GM11168 (cell line): ENCODE data around the gene NUB1.

Experiments
- in situ Hi-C: fragments of 300-500 bp; cut with MboI; formaldehyde crosslinking; loops from one replicate; pipeline ENCODE4 v1.12.0; 2022; ENCODE audit warnings: low sequenced_read_pairs; ENCODE audit not compliant: unreplicated experiment

NUB1 gene

DNA sequence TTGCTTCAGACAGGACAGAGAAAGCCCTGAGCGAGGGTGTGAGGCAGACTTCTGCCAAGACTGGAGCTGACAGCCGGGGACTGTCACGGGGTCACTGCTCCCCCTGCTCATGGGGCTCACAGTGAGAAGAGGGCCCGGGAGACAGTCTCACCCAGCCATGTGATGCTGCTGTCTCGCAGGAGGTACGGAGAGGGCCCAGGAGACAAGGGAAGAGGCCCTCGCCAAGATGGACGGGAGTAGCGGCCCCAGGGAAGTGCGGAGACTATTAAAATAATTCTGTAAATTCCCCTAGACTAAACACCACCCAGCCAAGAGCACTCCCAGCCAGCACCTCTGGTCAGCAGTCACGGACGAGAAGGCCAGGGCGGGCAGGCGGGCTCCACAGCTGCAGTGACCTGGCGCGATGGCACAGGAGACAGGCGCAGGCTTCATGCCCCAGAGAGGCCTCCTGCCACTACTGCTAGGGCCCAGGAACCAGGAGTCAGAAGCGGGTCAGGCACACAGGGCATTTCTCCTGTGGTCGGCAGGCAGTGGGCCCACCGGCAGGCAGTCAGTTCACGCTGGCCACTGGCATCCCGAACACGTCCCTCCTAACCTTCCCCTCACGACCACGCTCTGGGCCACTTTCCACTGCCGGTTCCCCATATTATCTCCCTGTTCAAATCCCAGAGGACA is 44.2 kb downstream of the NUB1 start:
- in situ Hi-C loops, result no loop called here

DNA sequence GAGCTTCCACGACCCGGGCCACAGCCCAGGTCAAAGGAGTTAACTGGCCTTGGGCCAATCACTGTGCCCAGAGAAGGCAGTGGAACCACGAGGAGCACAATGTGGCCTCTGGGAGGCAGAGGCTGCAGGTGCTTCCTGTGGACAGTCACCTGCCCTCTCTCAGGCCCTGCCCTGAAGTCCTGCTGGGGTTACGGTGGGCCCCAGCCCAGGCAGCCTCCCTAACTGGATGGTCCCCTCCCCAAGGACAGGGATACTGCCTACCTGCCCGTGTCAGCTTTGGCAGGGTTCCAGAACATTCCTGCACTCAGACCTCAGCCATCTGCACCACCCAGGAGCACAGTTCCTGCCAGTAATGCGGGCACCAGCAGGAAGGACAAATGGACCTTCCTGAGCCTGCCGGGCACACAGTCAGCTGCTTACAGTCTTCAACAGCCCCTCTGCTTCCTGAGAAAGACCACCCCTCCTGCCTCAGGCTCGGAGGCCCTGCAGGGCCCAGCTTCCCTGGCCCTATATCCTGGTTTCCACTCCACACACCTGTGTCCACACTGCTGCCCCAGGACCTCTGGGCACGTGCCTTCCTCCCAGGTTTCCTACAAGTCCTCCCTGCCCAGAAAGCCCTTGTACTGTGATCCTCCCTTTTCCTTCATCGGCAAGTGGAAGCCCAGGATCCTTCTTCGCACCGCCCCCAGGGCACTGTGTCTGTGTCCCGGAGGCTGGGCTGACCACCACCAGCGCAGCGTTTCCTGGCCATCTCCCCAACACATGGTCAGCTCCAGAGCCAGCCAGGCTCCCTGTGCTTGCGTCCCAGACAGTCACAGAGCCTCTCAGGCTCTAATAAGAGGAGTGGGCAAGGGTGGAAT is 44.9 kb downstream of the NUB1 start:
- in situ Hi-C loops, result no loop called here

DNA sequence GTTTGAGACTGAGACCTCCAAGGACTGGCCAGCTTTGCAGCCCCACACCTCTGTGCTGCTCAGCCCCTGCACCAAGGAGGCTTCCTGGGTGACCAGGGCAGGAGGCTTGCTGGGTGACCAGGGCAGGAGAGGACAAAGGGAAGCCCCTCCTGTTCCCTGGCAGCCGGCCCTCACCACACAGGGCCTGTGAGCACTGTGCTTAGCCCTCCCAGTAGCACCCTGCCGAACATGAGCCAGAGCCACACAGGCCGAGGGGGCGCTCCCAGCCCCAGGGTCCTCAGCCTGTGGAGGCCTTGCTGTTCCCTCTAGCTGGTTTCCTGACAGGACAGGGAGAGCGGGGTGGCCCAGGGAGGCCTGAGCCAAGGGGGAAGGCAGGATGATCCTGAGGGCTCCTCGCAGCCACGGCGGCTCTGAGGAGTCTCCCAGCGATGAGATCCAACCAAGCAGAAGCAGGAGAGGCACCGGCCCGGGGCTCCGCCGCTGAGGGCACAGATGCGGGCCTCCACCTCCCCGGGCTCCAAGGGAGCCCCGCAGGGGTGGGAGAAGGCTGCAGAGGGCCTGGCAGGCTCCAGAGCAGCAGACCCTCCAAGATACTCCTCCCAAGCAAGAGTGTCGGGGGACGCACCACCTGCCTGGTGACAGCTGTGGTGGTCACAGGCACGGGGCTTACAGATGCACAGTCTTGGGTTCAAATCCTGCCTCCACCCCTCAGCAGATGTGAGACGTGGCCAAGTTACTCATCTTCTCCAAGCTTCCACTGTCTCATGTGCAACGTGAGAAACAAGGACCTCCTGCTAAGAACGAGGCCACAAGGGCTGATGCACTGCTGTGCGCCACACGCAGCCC is 45.8 kb downstream of the NUB1 start:
- in situ Hi-C loops, result no loop called here

DNA sequence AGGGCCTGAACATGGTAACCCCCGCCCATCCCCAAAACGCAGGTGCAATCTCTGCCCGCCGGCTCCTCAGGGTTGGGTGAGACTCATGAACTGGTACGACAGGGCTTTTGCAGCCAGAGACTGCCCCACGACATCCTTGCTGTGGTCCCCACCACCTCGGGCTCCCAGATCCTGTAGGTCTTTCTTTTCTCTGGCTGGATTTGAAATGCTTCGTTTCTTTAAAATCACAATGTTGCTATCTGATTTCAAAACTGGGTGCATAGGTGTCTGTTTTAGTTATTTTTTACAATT is 46.3 kb downstream of the NUB1 start:
- in situ Hi-C loops, result no loop called here

DNA sequence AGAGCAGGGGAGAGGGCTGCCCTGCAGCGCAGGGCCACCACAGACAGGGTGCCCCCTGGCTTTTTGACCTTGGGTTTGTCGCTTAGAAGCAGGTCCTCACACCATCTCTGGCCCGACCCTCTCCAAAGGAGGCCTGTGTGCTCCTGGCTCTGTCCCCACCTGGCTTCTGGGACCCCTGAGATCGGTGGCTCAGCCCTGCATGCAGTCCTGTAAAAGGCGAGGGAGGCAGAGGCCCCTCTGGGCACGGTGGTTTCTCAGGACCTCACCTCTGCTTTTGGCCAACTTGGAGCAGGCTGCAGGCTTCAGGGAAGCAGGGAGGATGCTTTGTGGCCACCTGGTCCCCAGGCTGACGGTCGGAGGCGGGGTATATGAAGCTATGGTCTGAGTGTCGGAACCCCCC is 46.8 kb downstream of the NUB1 start:
- in situ Hi-C loops, result no loop called here

DNA sequence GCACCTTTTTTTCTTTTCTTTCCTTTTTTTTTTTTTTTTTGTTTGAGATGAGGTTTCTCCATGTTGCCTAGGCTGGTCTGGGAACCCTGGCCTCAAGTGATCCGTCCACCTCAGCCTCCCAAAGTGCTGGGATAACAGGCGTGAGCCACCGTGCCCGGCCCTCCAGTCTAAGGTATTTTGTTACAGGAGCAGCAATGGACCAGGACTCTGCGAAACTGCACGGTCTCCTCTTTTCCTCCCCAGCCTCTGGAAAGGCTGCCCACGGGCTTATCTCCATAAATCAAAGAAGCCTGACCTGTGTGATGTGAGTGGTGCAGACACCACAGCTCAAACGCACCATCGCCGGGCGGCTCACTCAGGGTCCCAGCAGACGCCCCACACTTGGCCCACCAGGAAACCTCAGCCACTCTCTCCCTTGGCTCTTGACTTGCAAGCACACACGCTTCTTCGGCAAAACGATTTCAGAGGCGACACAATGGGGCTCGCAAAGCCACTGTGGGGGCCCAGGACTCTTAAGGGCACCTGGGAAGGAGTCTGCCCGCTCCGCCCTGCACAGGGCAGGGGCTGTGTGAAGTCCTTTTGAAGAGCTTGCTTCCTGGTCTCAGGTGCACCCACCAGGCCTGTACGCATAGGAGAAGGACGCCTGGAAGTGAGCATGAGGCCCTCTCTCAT is 47.6 kb downstream of the NUB1 start:
- in situ Hi-C loops, result no loop called here

DNA sequence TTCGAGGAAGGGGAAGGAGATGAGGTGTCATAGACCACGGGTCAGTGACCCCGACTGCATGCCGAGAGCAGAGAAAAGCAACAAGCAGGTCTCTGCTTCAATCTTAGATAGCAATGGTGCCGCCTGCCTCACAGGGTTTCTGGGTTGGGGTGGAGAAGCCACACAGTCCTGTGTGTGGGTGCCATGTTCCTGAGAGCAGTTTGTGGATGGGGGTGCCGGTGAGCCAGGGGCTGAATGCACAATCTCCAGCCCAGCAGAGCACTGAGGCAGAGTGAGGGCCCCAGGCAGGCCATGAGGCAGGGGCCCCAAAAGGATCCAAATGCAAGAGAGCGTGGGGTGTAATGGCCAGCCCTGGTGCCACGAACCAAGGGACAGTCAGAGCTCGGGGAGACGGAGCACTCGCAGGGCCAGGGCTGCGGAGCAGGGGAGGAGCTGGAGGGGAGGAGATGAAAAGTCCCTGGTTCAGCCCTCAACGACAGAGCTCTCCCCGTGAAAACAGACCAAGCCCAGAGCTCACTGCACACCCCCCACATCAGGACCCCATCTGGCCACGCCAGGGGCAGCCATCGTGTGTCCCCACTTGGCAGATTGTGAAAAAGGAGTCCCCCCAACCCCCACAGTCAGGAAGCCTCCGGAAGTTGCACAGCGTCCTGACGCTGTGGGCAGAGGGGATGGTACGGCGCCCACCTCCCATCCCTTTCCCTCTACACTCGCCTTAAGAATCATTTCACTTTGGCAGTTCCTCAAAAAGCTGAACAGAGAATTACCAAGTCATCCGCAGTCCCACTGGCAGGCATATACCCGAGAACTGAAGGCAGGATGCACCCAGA is 48.4 kb downstream of the NUB1 start:
- in situ Hi-C loops, result no loop called here

DNA sequence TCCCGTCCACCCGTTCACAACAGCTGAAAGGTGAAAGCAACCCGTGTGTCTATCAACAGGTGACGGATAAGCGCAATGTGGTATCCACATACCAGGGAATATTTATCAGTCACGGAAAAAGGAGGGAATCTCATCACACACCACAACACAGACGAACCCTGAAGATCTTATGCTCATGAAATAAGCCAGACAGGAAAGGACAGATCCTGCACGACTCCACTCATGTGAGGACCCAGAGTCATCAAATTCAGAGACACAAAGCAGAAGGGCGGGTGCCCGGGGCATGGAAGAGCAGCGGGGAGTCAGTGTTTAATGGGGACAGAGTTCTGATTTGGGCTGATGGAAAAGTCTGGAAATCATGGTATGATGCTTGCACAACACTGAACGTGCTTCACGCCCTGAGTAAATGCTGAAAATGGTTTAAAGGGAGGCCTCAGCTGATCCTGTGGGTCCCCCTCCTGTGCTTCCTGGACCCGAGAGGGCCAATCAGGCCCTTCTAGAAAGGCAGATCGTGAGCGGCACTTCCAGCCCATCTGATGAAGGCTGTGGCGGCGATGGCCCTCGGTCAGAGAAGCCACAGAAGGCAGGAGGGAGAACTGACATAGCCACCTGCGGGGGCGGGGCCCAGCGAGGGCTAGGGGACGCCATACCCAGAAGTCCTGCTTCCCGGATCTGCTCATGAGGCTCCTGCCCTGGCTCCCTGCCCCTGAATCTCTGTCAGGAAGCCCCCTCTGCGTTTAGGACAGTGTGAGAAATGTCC is 49.2 kb downstream of the NUB1 start:
- in situ Hi-C loops, result no loop called here

DNA sequence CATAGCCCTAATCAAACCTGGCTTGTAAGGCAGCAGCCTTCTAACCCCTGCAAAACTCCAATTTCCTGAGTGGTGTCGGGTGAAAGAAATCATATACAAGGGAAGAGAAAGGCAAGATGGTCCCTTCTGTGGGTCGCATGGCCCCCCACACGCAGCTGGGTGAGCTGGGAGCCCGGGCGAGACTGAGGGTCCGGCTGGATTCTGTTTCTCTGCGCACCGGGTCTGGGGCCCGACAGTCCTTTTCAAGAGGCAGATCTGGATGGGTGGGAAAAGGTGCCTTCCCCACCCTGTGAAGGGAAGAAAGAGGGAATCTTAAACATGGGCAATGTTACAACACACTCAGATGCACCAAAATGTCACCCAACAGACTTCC is 49.7 kb downstream of the NUB1 start:
- in situ Hi-C loops, result no loop called here

DNA sequence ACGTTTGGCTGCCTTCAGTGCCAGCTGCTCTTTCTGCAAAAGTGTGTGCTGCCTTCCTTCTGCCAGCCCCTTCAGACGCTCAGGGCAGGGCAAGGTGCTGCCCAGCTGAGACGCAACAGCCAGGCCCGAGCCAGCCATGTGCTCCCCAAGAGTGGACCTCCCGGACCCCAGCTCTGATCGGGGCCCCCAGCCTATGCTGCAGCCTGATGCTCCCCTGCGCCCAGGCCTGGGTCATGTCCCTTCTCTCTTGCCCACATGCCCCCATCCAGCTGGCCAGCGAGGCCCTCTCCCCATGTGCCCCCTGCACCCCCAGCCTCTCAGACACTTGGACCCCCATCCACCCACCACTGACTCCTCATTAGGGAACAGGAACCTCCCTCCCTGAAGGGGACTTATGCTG is 50.4 kb downstream of the NUB1 start:
- in situ Hi-C loops, result no loop called here

DNA sequence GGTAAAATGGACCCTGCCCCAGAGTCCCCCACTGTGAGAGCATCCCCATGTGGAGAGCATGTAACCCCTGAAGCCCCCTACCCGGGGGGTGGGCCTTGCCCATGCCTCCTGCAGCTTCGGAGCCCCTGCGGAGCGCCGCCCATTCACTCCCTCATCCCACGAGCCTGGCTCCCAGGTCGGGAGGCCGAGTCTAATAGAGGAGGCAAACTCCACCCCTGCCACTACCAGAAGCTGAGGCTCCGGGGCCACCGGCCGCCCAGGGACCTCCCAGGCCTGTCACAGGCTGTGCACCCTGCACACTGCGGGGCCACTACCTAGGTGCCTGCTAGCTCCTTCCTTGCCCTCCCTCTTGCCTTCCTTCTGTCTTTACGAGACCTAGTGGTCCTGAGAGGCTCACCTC is 50.8 kb downstream of the NUB1 start:
- in situ Hi-C loops, result no loop called here

DNA sequence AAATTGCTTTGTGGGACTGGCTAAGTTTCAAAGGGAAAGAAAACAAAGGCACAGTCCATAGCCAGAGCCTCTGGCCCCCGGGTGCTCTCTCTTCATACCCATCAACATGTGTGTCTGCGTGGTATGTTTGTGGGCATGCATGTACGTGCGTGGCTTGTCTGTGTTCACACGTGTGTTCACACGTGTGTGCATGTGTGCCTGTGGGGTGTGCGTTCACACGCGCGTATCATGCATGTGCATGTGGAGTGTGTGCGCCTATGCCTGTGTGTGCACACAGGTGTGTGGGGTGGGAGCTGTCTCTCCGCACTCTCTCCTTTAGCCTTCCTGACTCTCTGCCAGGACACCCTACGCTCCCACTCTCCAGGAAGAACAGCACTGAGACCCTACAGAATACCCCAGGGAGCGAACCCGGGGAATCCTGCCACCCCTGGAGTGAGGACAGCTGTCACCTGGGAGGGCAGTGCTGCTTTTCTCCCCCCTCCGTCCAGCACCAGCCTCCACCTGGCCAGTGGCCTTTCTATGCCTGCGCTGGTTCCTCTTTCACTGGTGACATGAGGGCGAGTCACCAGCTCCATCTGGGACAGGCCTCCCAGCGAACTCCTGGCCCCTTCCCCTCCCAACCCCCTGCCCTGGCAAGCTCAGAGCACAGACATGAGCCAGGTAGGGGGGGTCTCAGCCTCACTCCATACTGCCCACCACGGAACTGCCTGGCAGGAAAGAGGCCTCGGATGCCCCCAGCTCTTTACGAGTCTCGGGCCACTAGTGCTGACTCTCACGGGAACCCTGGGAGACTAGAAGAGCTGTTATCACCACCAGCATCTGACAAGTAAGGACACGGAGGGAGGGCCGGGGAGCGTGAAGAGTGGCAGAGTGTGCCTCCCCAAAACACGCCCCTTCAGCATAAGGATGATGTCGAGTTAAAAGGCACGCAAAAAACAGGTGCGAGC is 51.7 kb downstream of the NUB1 start:
- in situ Hi-C loops, result no loop called here

DNA sequence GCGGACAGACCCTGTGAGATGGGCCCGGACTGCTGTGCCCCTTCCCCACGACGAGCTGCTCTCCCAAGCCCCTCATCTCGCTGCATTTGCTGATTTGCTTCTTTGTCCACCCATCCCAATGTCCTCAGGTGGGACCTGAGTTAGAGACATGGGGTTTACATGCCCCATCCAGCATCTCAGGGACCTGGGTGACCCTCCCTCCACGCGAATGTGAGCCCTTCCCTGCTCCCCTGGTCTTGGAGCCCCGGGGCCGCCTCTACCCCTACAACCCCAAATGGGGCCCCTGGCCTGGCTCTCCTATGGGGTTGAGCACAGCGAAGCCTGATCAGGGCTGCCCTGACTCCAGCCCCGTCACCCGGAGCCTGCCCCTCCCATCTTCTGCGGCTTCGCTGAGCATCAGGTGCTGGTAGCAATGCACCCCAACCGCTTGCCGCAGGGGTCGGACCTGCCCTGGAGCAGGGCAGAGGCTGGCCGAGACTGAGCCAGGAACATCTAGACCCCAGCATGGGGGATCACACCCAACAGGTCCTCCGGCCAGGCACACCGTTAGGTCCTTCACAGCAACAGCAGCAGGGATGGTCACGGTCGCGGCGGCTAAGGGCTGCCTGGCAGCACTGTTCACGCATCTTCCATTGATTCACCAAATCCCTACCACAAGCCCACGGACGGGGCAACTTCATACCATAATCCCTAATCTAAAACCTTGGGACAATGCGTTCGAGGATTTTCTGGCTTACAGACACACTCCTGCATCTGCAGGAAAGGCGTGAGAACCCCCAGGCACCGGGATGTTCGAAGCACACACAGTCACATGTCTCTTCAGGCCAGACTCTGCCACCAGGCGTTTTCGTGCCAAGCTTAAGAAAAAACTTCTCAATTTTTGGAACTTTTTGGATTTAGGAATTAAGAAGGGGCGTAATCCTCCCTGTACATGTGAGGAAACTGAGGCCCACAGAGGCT is 52.7 kb downstream of the NUB1 start:
- in situ Hi-C loops, result no loop called here

DNA sequence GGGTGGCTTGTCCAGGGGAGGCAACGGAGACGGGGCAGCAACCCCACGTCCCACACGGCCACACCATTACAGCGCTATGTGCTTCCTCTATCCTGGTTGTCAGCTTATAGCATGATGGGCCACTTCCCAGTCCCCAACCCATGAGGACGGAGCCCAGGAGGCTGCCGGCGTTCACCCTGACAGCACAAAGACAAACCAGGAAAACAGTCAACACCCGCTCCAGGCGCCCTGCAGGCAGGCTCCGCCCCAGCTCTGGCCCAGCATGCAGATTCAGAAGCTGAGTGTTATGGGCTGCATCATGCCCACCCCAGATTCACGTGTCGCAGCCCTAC is 53.4 kb downstream of the NUB1 start:
- in situ Hi-C loops, result no loop called here

DNA sequence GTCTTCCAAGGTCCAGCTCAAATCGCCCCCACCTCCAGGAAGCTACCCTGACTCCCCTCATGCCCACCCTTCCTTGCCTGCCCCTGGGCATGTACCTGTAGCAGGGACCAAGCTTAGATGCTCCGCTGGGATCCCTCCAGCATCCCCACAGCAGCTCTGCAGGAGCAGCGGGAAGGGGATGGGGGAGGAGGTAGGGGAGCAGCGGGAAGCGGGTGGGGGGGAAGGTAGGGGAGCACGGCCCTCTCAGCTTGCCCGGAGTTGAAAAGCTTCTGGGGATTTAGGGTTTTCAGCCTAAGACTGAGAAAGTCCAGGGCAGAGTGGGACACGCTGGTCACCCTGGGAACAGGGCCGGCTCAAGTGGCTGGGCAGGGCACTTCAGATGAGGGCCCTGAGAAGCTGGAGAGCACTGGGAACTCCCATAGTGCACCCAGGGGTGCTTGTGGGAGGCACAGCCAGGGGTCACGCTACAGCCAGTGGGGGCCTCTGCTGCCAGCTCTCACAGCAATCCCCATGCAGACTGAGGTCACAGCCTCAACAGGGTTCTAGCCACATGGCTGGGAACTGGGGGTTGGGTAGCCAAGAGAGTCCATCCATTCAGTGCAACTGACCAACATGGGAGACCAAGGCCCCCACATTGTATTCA is 54.8 kb downstream of the NUB1 start:
- in situ Hi-C loops, result no loop called here

DNA sequence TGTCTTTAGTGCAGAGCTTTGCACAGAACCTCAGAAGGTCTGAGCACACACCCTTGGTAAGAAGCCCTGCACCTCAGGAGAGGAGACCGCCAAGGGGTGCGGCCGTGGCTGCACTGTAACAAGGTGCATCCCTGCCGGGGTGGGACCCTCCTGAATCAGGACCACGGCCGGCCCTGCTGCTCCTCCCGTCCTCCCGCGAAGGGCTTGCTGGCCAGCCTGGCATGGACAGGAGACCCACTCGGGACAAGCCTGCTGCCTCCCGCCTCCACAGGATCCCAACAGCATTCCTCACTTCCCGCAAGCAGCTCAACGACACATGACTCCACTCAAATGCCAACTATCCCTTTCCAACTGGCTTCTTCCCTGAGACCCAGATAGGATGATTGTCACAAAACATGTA is 55.4 kb downstream of the NUB1 start:
- in situ Hi-C loops, result no loop called here
